Spleen (tissue), 11 donors: ENCODE data around the gene UGT1A10. TPM values are rescaled to one million over a fixed set of nuclear protein-coding genes. Genes with fewer than 3 reads are reported as not detected.

Source experiments
- DNase-seq: peaks from one replicate; pipeline ENCODE4 v3.0.0-alpha.2; 2020
- H3K27ac ChIP-seq, 8 donors: fragments of 200-600 bp; sonication (generic) in 7 of 8; 1 replicate in 4 of 8; 2 replicates in 4 of 8; pipeline versions ENCODE4 v1.5.0 to v1.8.0; 2016 to 2021; ENCODE audit warnings: inconsistent platforms in 4 of 8, mild to moderate bottlenecking in 4 of 8, moderate library complexity in 1 of 8
- H3K27me3 ChIP-seq, 7 donors: fragments of 200-600 bp; sonication (generic) in 6 of 7; replicated peaks in 1 of 7; 1 replicate in 4 of 7; 2 replicates in 3 of 7; pipeline versions ENCODE4 v1.5.0 to v1.8.0; 2016 to 2021; ENCODE audit warnings: inconsistent platforms in 3 of 7, mild to moderate bottlenecking in 1 of 7
- H3K36me3 ChIP-seq, 6 donors: fragments of 200-600 bp; sonication (generic) in 5 of 6; 1 replicate in 4 of 6; 2 replicates in 2 of 6; pipeline versions ENCODE4 v1.5.0 to v1.8.0; 2016 to 2021; ENCODE audit warnings: inconsistent platforms in 2 of 6
- H3K4me1 ChIP-seq, 6 donors: fragments of 200-600 bp; sonication (generic) in 5 of 6; 1 replicate in 3 of 6; 2 replicates in 3 of 6; pipeline versions ENCODE4 v1.5.0 to v1.8.0; 2016 to 2021; ENCODE audit warnings: inconsistent platforms in 3 of 6
- H3K4me3 ChIP-seq, 8 donors: fragments of 200-600 bp; sonication (generic) in 7 of 8; 1 replicate in 4 of 8; 2 replicates in 4 of 8; pipeline versions ENCODE4 v1.5.0 to v1.8.0; 2016 to 2021; ENCODE audit warnings: inconsistent platforms in 4 of 8, mild to moderate bottlenecking in 4 of 8, moderate library complexity in 2 of 8
- H3K9me3 ChIP-seq, 8 donors: fragments of 200-600 bp; sonication (generic) in 7 of 8; 1 replicate in 4 of 8; 2 replicates in 4 of 8; pipeline versions ENCODE4 v1.5.0 to v1.8.0; 2016 to 2021; ENCODE audit warnings: inconsistent platforms in 4 of 8
- CTCF ChIP-seq, 11 experiments: fragments of 200-600 bp in 7 of 11; fragments of 450-650 bp in 4 of 11; sonication (generic) in 4 of 11; IDR thresholded peaks in 8 of 11; conservative IDR thresholded peaks in 3 of 11; 1 replicate in 7 of 11; 2 replicates in 4 of 11; pipeline versions ENCODE4 v1.4.0 to v1.8.0; 2016 to 2021; ENCODE audit warnings: antibody characterized with exemption in 11 of 11, inconsistent platforms in 4 of 11, mild to moderate bottlenecking in 1 of 11
- POLR2A ChIP-seq, 3 donors: fragments of 450-650 bp; IDR thresholded peaks; one replicate each; pipeline ENCODE4 v1.5.1; 2017; ENCODE audit warnings: antibody characterized with exemption in 3 of 3, mild to moderate bottlenecking in 1 of 3
- POLR2AphosphoS5 ChIP-seq, 3 donors: sonication (generic); formaldehyde crosslinking; IDR thresholded peaks; one replicate each; pipeline ENCODE4 v1.5.1; 2017; ENCODE audit warnings: antibody characterized with exemption in 3 of 3
- WGBS, 5 donors: extraction: QIAGEN DNeasy Blood & Tissue Kit in 3 of 5; methylation state at CpG; one replicate each; pipeline versions ENCODE4 v1.1.5 to v1.1.7; 2013 to 2018; 5-methylcytosine and 5-hydroxymethylcytosine counted together
- intact Hi-C: fragments of 100-400 bp; cut with DNase I; formaldehyde crosslinking; loops from one replicate; pipeline ENCODE4 v1.15.0; 2023; ENCODE audit warnings: low total_unique reads
- polyA plus RNA-seq, 3 donors: library from polyadenylated mRNA; stranded (reverse); fragments of 200-250 nt; gene quantifications; one replicate each; pipeline ENCODE4 v1.2.1, GENCODE V29; 2013
- total RNA-seq, 7 donors: library from RNA; depleted of rRNA in 3 of 7; stranded (reverse); fragments of >200 nt in 3 of 7; fragmentation: NEBNext Ultra II Directional in 4 of 7; extraction: Animal tissue kit (Norgen Biotek cat#: 25700) in 4 of 7; gene quantifications; one replicate each; pipeline versions ENCODE4 v1.1.0 to v1.2.1, GENCODE V29; 2016 to 2021
- donor health status: healthy with polysubstance abuse.
- donor health status: DM: no; HTN: no; CAD: no; lungs with moderate emphysema.
- donor health status: DM: no; HTN: no; CAD: no.
- donor health status: Bipolar disorder and iron deficiency.
- donor health status: healthy.
- donor health status: DM: no; HTN: no; CAD: no.
- donor health status: DM: yes; HTN: yes; CAD: no.

UGT1A10 gene
- total and polyA plus RNA-seq, 10 donors = 0.03 TPM; not detected in 9

- Histone ChIP-seq H3K27ac (no peak overlapping the region), H3K36me3 (no peaks in the 10 kb centered on the region), H3K27me3 (no peaks in the 10 kb centered on the region), H3K9me3 (no peaks in the 10 kb centered on the region), H3K4me3 (no peak overlapping the region), H3K4me1 (no peaks in the 10 kb centered on the region)
- intact Hi-C loops = no loop called here
- DNase-seq = no peak
- TF ChIP-seq POLR2AphosphoS5 (IDR thresholded peaks at IDR 0.05) (no peak), POLR2A (IDR thresholded peaks at IDR 0.05) (no peak), CTCF (IDR thresholded peaks at IDR 0.05 in 8 of 11, conservative IDR thresholded peaks at IDR 0.05 in 3 of 11) (no peak)
- 81 to 90% (median 85%) methylated on average over 11 of the region's 11 CpGs for WGBS, 5 donors
Measured at GRCh38 chr2:233691443-233692433, 55.5 kb downstream of the UGT1A10 start.

GRCh38 chr2:233692648-233693047, 56.4 kb downstream of the UGT1A10 start, which contains the start of gene UGT1A6:
Gene UGT1A6 (plus strand): TSS chr2:233692890. CDS start chr2:233693005, 115 bp downstream.
- H3K4me3 ChIP-seq = no peak within 1 kb of the TSS
- TF ChIP-seq POLR2A (IDR thresholded peaks at IDR 0.05) (no peak), CTCF (IDR thresholded peaks at IDR 0.05 in 8 of 11, conservative IDR thresholded peaks at IDR 0.05 in 3 of 11) (no peak), POLR2AphosphoS5 (IDR thresholded peaks at IDR 0.05) (no peak)
- H3K27me3 ChIP-seq = no peaks in the 10 kb centered on the region
- no peak for DNase-seq
- WGBS, 5 donors = 81 to 96% (median 91%) methylated on average over 4 of the region's 4 CpGs
- no peaks in the 10 kb centered on the region for H3K9me3 ChIP-seq
- H3K27ac ChIP-seq = no peak within 1 kb of the TSS
- H3K36me3 ChIP-seq = no peaks in the 10 kb centered on the region
- H3K4me1 ChIP-seq = no peaks in the 10 kb centered on the region
- intact Hi-C loops = no loop called here

GRCh38 chr2:233693963-233694362, 57.7 kb downstream of the UGT1A10 start:
- Histone ChIP-seq H3K27ac (no peak overlapping the region), H3K27me3 (no peaks in the 10 kb centered on the region), H3K4me3 (no peak overlapping the region), H3K9me3 (no peaks in the 10 kb centered on the region), H3K36me3 (no peaks in the 10 kb centered on the region), H3K4me1 (no peaks in the 10 kb centered on the region)
- no peak for DNase-seq
- WGBS, 5 donors = 69 to 79% (median 75%) methylated on average over 6 of the region's 6 CpGs
- TF ChIP-seq CTCF (IDR thresholded peaks at IDR 0.05 in 8 of 11, conservative IDR thresholded peaks at IDR 0.05 in 3 of 11) (no peak), POLR2AphosphoS5 (IDR thresholded peaks at IDR 0.05) (no peak), POLR2A (IDR thresholded peaks at IDR 0.05) (no peak)
- intact Hi-C loops = no loop called here

- Histone ChIP-seq H3K27me3 (no peaks in the 10 kb centered on the region), H3K27ac (no peak overlapping the region), H3K4me1 (no peaks in the 10 kb centered on the region), H3K36me3 (no peaks in the 10 kb centered on the region), H3K4me3 (no peak overlapping the region), H3K9me3 (peaks cover 0 to 4% (median under 1%) of the 10 kb centered on the region in 8 donors)
- intact Hi-C loops = no loop called here
- 78 to 95% (median 81%) methylated on average over 4 of the region's 4 CpGs for WGBS, 5 donors
- no peak for TF ChIP-seq POLR2A (IDR thresholded peaks at IDR 0.05)
- no peak for TF ChIP-seq CTCF (IDR thresholded peaks at IDR 0.05 in 8 of 11, conservative IDR thresholded peaks at IDR 0.05 in 3 of 11)
- no peak for TF ChIP-seq POLR2AphosphoS5 (IDR thresholded peaks at IDR 0.05)
- no peak for DNase-seq
Measured at GRCh38 chr2:233698740-233699139, 62.5 kb downstream of the UGT1A10 start.
